NCI-H510A treated with DMSO at 0.1 percent for 48 hours (cell line): Measurements from ENCODE around the gene TNRC18.
"Not testable (repeated sequence)": the region's sequence is repeated elsewhere in the genome, so short reads cannot be mapped to it uniquely, and the experiment has no call there.

ENCODE experiments used
- DNase-seq: peaks from one replicate; lab custom pipeline; 2025; lab: John Stamatoyannopoulos, UW

TNRC18 gene

GRCh38 chr7:5267829-5268228 is 155.8 kb downstream of the TNRC18 start:
- not testable (repeated sequence) for DNase-seq

GRCh38 chr7:5266191-5267028 is 157.2 kb downstream of the TNRC18 start:
- DNase-seq, result no peak

DNA sequence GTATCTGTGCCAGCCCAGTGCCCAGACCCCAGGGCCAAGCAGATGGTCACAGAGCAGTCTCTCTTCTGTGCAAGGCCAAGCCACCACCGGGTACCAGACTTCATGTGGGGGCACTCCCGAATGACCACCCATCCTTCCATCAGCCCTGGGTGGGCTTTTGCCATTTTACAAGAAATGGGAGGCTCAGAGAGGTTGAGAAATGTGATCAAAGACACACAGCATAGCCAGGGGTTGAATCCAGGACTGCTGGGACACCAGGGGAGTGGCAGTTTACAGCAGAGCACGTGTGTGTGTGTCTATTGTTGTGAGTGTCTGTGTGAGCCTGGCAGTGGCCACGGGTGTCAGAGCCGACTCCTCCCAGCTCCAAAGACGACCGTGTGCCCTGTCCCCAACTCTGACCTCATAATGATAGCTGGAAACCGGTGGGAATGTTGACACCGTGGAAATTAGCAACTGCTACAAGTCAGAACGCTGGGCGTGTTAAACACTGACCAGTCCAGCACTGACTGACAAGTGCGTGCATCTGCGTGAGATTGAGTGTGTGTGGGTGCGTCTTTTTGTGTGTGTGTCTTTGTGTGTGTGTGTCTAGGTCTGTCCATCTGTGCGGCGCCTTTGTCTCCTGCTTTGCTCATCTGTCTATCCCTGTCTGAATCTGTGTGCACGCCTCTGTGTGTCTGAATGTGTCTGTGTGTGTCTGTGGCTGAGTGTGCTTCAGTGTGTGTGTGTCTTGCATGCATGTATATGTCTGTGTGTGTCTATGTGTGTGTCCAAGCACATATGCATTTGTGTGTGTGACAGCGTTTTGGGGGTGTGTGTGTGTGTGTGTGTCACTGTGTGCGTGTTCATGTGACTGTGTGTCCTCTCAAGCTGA is 158.1 kb downstream of the TNRC18 start:
- no peak for DNase-seq

GRCh38 chr7:5263066-5263465 is 160.6 kb downstream of the TNRC18 start:
- DNase-seq, result not testable (repeated sequence)

- not testable (repeated sequence) for DNase-seq
These were observed 163.0 kb downstream of the TNRC18 start for GRCh38 chr7:5260530-5261068.
